WTC11 (cell line): ENCODE data around the gene CLECL1. TPM values are rescaled to one million over a fixed set of nuclear protein-coding genes. Genes with fewer than 3 reads are reported as not detected.

Source experiments
- ATAC-seq: fragments of 200-7000 bp; cut with Tn5 transposase; 2 replicates; pipeline ENCODE4 v1.10.0; 2021; ENCODE audit warnings: mild to moderate bottlenecking, moderate library complexity
- CTCF ChIA-PET: fragments of 300-600 bp; sonication (Branson Sonifier 250); formaldehyde crosslinking; loops from one replicate; lab custom pipeline; 2021; ENCODE audit warnings: antibody characterized with exemption; lab: Charles Lee
- POLR2A ChIA-PET: fragments of 350-600 bp; sonication (Branson Sonifier 250); formaldehyde crosslinking; loops from one replicate; lab custom pipeline; 2021; ENCODE audit warnings: antibody characterized with exemption; lab: Charles Lee
- DNase-seq: peaks from one replicate; pipeline ENCODE4 v3.0.0; 2021; ENCODE audit warnings: low spot score
- H3K27ac Mint-ChIP-seq: 2 replicates; pipeline ENCODE4 v1.8.0; 2021; ENCODE audit warnings: mixed read lengths
- H3K27me3 Mint-ChIP-seq: 2 replicates; pipeline ENCODE4 v1.8.0; 2021; ENCODE audit warnings: low read depth, mild to moderate bottlenecking, moderate library complexity, mixed read lengths
- H3K36me3 Mint-ChIP-seq: 2 replicates; pipeline ENCODE4 v1.8.0; 2021; ENCODE audit warnings: mixed read lengths
- H3K4me1 Mint-ChIP-seq: 2 replicates; pipeline ENCODE4 v1.8.0; 2022; ENCODE audit warnings: mixed read lengths
- H3K4me3 Mint-ChIP-seq: 2 replicates; pipeline ENCODE4 v1.8.0; 2021; ENCODE audit warnings: mild to moderate bottlenecking, moderate library complexity, mixed read lengths
- H3K9me3 Mint-ChIP-seq: 2 replicates; pipeline ENCODE4 v1.8.0; 2021; ENCODE audit warnings: mixed read lengths
- ATF3 ChIP-seq: sonication (generic); formaldehyde crosslinking; conservative IDR thresholded peaks from 2 replicates; pipeline ENCODE4 v1.8.1; 2022; ENCODE audit warnings: mild to moderate bottlenecking, missing genetic modification reagents
- ATF6 ChIP-seq: sonication (generic); formaldehyde crosslinking; IDR thresholded peaks from 2 replicates; pipeline ENCODE4 v1.8.1; 2023; ENCODE audit warnings: mild to moderate bottlenecking, missing genetic modification reagents
- CBFB ChIP-seq: sonication (generic); formaldehyde crosslinking; IDR thresholded peaks from 2 replicates; pipeline ENCODE4 v1.8.1; 2022; ENCODE audit warnings: mild to moderate bottlenecking, low read depth, missing genetic modification reagents
- CDX4 ChIP-seq: fragments of 250-450 bp; sonication (Bioruptor Pico); IDR thresholded peaks from 2 replicates; pipeline ENCODE4 v1.9.0; 2021; ENCODE audit warnings: moderate library complexity, mild to moderate bottlenecking, inconsistent platforms, borderline replicate concordance
- CREM ChIP-seq: sonication (generic); formaldehyde crosslinking; IDR thresholded peaks from 2 replicates; pipeline ENCODE4 v1.8.1; 2022; ENCODE audit warnings: mild to moderate bottlenecking, missing genetic modification reagents, moderate library complexity
- ESRRA ChIP-seq: sonication (generic); formaldehyde crosslinking; IDR thresholded peaks from 2 replicates; pipeline ENCODE4 v1.8.1; 2022; ENCODE audit warnings: mild to moderate bottlenecking, missing genetic modification reagents, borderline replicate concordance
- FOXK1 ChIP-seq: sonication (generic); formaldehyde crosslinking; IDR thresholded peaks from 2 replicates; pipeline ENCODE4 v1.8.0; 2022; ENCODE audit warnings: mild to moderate bottlenecking, moderate library complexity, missing genetic modification reagents
- GABPB1 ChIP-seq: sonication (generic); formaldehyde crosslinking; IDR thresholded peaks from 2 replicates; pipeline ENCODE4 v1.8.1; 2023; ENCODE audit warnings: mild to moderate bottlenecking, missing genetic modification reagents
- GTF2I ChIP-seq: fragments of 250-450 bp; sonication (Bioruptor Pico); conservative IDR thresholded peaks from 2 replicates; pipeline ENCODE4 v1.4.0; 2021; ENCODE audit warnings: mild to moderate bottlenecking
- JUN ChIP-seq: sonication (generic); formaldehyde crosslinking; IDR thresholded peaks from 2 replicates; pipeline ENCODE4 v1.8.0; 2023; ENCODE audit warnings: mild to moderate bottlenecking, missing genetic modification reagents
- NFE2L1 ChIP-seq: sonication (generic); formaldehyde crosslinking; IDR thresholded peaks from 2 replicates; pipeline ENCODE4 v1.8.1; 2023; ENCODE audit warnings: missing genetic modification reagents
- RELA ChIP-seq: sonication (generic); formaldehyde crosslinking; IDR thresholded peaks from 2 replicates; pipeline ENCODE4 v1.8.1; 2022; ENCODE audit warnings: missing genetic modification reagents, mild to moderate bottlenecking, borderline replicate concordance
- RORB ChIP-seq: fragments of 250-450 bp; sonication (Bioruptor Pico); IDR thresholded peaks from 2 replicates; pipeline ENCODE4 v1.9.0; 2021; ENCODE audit warnings: mild to moderate bottlenecking
- SOX15 ChIP-seq: fragments of 250-450 bp; sonication (Bioruptor Pico); IDR thresholded peaks from 2 replicates; pipeline ENCODE4 v1.9.0; 2021; ENCODE audit warnings: mild to moderate bottlenecking
- ZBTB21 ChIP-seq: sonication (generic); formaldehyde crosslinking; IDR thresholded peaks from 2 replicates; pipeline ENCODE4 v1.8.1; 2023; ENCODE audit warnings: mild to moderate bottlenecking, missing genetic modification reagents, borderline replicate concordance
- ZBTB43 ChIP-seq: sonication (generic); formaldehyde crosslinking; IDR thresholded peaks from 2 replicates; pipeline ENCODE4 v1.8.1; 2023; ENCODE audit warnings: mild to moderate bottlenecking, missing genetic modification reagents
- ZMAT4 ChIP-seq: fragments of 250-450 bp; sonication (Bioruptor Pico); IDR thresholded peaks from 2 replicates; pipeline ENCODE4 v1.9.0; 2021; ENCODE audit warnings: mild to moderate bottlenecking
- ZNF121 ChIP-seq: sonication (generic); formaldehyde crosslinking; IDR thresholded peaks from 2 replicates; pipeline ENCODE4 v1.8.0; 2023; ENCODE audit warnings: missing genetic modification reagents
- ZNF232 ChIP-seq: sonication (generic); formaldehyde crosslinking; IDR thresholded peaks from 2 replicates; pipeline ENCODE4 v1.8.0; 2022; ENCODE audit warnings: mild to moderate bottlenecking, missing genetic modification reagents
- ZNF281 ChIP-seq: sonication (generic); formaldehyde crosslinking; IDR thresholded peaks from 2 replicates; pipeline ENCODE4 v1.8.0; 2023; ENCODE audit warnings: mild to moderate bottlenecking, missing genetic modification reagents
- ZNF671 ChIP-seq: fragments of 250-450 bp; sonication (Bioruptor Pico); IDR thresholded peaks from 2 replicates; pipeline ENCODE4 v1.8.0; 2021; ENCODE audit warnings: mild to moderate bottlenecking
- total RNA-seq: library from RNA; stranded (reverse); gene quantifications from 3 replicates; pipeline ENCODE4 v1.2.3, GENCODE V29; 2021
- TF ChIP-seq, protein P1 (sequence below): sonication (generic); formaldehyde crosslinking; conservative IDR thresholded peaks from 2 replicates; pipeline ENCODE4 v1.8.1; 2023; ENCODE audit warnings: mild to moderate bottlenecking, low read depth, missing genetic modification reagents, moderate library complexity

Gene CLECL1
- total RNA-seq, 1 experiment from 2014 or later, result not detected

GRCh38 chr12:9756706-9757105 is 23.8 kb upstream of the CLECL1 start:
- H3K4me3 Mint-ChIP-seq, result no peak overlapping the region
- ChIA-PET POLR2A (interaction anchor here (0.6 kb wide), 1 partner anchor 243 kb away, joined by 5 read pairs; no protein-coding TSS in a partner anchor), CTCF (interaction anchor here (3.7 kb wide), 1 partner anchor 41 kb away, joined by 22 read pairs; no protein-coding TSS in a partner anchor)
- no peak for TF ChIP-seq ZNF281 (CRISPR knock-in tag)
- no peak for TF ChIP-seq RELA (CRISPR knock-in tag)
- TF ChIP-seq SOX15 (CRISPR knock-in tag), result no peak
- TF ChIP-seq CBFB (CRISPR knock-in tag), result no peak
- no peak for TF ChIP-seq GTF2I (CRISPR knock-in tag)
- TF ChIP-seq RORB (CRISPR knock-in tag), result no peak
- TF ChIP-seq, all 79 proteins: peak for 0
- ATAC-seq (no peak), DNase-seq (no peak)
- Mint-ChIP-seq H3K27me3 (no peaks in the 10 kb centered on the region), H3K36me3 (no peaks in the 10 kb centered on the region), H3K27ac (no peak overlapping the region), H3K4me1 (peaks cover 13% of the 10 kb centered on the region), H3K9me3 (no peaks in the 10 kb centered on the region)

DNA sequence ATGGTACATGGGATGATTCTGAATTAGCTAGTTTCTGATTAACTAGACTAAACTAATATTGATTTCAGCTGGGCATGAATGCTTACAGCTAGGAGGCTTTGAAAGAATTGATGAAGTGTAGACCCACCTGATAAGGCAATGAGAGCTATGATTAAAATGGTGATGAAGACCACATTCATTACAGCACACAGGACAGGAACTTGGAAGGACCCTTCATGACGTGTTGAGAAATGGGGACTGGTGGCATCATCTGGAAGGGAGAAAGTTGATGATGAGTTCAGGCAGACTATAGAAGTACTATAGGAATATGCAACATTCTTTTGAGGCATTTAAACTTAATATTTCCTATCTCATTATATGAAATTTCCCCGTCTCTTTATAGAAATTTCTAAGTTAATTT is 23.3 kb upstream of the CLECL1 start:
- no peak overlapping the region for H3K27ac Mint-ChIP-seq
- H3K27me3 Mint-ChIP-seq, result no peaks in the 10 kb centered on the region
- H3K4me3 Mint-ChIP-seq, result no peak overlapping the region
- no peaks in the 10 kb centered on the region for H3K9me3 Mint-ChIP-seq
- POLR2A ChIA-PET, result interaction anchor here (0.6 kb wide), 1 partner anchor 243 kb away, joined by 5 read pairs; no protein-coding TSS in a partner anchor
- CTCF ChIA-PET, result interaction anchor here (1.0 to 3.7 kb wide), 2 partner anchors 13 to 42 kb away, joined by 5 to 22 read pairs; no protein-coding TSS in a partner anchor
- peaks cover 14% of the 10 kb centered on the region for H3K4me1 Mint-ChIP-seq
- no peaks in the 10 kb centered on the region for H3K36me3 Mint-ChIP-seq
- DNase-seq (no peak), ATAC-seq (no peak)
- no peak for TF ChIP-seq ZNF232 (CRISPR knock-in tag)
- TF ChIP-seq ATF3 (CRISPR knock-in tag), result no peak
- TF ChIP-seq JUN, result no peak
- TF ChIP-seq ESRRA (CRISPR knock-in tag), result no peak
- no peak for TF ChIP-seq NFE2L1 (CRISPR knock-in tag)
- TF ChIP-seq, protein P1, sequence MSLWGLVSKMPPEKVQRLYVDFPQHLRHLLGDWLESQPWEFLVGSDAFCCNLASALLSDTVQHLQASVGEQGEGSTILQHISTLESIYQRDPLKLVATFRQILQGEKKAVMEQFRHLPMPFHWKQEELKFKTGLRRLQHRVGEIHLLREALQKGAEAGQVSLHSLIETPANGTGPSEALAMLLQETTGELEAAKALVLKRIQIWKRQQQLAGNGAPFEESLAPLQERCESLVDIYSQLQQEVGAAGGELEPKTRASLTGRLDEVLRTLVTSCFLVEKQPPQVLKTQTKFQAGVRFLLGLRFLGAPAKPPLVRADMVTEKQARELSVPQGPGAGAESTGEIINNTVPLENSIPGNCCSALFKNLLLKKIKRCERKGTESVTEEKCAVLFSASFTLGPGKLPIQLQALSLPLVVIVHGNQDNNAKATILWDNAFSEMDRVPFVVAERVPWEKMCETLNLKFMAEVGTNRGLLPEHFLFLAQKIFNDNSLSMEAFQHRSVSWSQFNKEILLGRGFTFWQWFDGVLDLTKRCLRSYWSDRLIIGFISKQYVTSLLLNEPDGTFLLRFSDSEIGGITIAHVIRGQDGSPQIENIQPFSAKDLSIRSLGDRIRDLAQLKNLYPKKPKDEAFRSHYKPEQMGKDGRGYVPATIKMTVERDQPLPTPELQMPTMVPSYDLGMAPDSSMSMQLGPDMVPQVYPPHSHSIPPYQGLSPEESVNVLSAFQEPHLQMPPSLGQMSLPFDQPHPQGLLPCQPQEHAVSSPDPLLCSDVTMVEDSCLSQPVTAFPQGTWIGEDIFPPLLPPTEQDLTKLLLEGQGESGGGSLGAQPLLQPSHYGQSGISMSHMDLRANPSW (CRISPR knock-in tag), result no peak
- no peak for TF ChIP-seq ZNF121
- no peak for TF ChIP-seq GABPB1 (CRISPR knock-in tag)
- TF ChIP-seq CDX4 (CRISPR knock-in tag), result no peak
- no peak for TF ChIP-seq ZBTB21 (CRISPR knock-in tag)
- no peak for TF ChIP-seq ZNF671
- no peak for TF ChIP-seq ATF6 (CRISPR knock-in tag)
- TF ChIP-seq FOXK1, result no peak
- no peak for TF ChIP-seq ZBTB43 (CRISPR knock-in tag)
- TF ChIP-seq GTF2I (CRISPR knock-in tag), result no peak
- no peak for TF ChIP-seq CREM (CRISPR knock-in tag)
- TF ChIP-seq ZMAT4 (CRISPR knock-in tag), result no peak
